ENCODE results near the gene CEMIP2.

CEMIP2 gene

GRCh38 chr9:71763832-71764231, 4.5 kb downstream of the CEMIP2 start:
- no peaks in the 10 kb centered on the region for H3K36me3 ChIP-seq (ENCODE audit: insufficient read depth)
- no peaks in the 10 kb centered on the region for H3K79me2 ChIP-seq (ENCODE audit: insufficient read depth, low read depth)
- no peak overlapping the region for H2AFZ ChIP-seq (ENCODE audit: low read depth)
- no peak overlapping the region for H3K4me3 ChIP-seq (IDR thresholded peaks at IDR 0.05; ENCODE audit: insufficient read depth, low read depth, low read length)
- no peaks in the 10 kb centered on the region for H3K27me3 ChIP-seq (ENCODE audit: insufficient read depth, low read depth)
- no peaks in the 10 kb centered on the region for H4K20me1 ChIP-seq (ENCODE audit: insufficient read depth)
- H3K4me2 ChIP-seq = no peak overlapping the region
- H3K9ac ChIP-seq = no peak overlapping the region
- no peak overlapping the region for H3K27ac ChIP-seq
- H3K4me1 ChIP-seq (ENCODE audit: low read depth, poor library complexity, severe bottlenecking) = peaks cover 6% of the 10 kb centered on the region
- no peak for TF ChIP-seq CTCF (conservative IDR thresholded peaks at IDR 0.05; ENCODE audit: low read depth, low read length)

GRCh38 chr9:71762900-71763653, 5.2 kb downstream of the CEMIP2 start:
- H3K4me2 ChIP-seq = no peak overlapping the region
- H3K9ac ChIP-seq = no peak overlapping the region
- no peaks in the 10 kb centered on the region for H3K79me2 ChIP-seq (ENCODE audit: insufficient read depth, low read depth)
- peaks cover 9% of the 10 kb centered on the region for H3K4me1 ChIP-seq (ENCODE audit: low read depth, poor library complexity, severe bottlenecking)
- no peak overlapping the region for H2AFZ ChIP-seq (ENCODE audit: low read depth)
- no peaks in the 10 kb centered on the region for H3K36me3 ChIP-seq (ENCODE audit: insufficient read depth)
- no peak for TF ChIP-seq CTCF (conservative IDR thresholded peaks at IDR 0.05; ENCODE audit: low read depth, low read length)
- H3K4me3 ChIP-seq (IDR thresholded peaks at IDR 0.05; ENCODE audit: insufficient read depth, low read depth, low read length) = no peak overlapping the region
- no peaks in the 10 kb centered on the region for H4K20me1 ChIP-seq (ENCODE audit: insufficient read depth)
- H3K27ac ChIP-seq = no peak overlapping the region
- no peaks in the 10 kb centered on the region for H3K27me3 ChIP-seq (ENCODE audit: insufficient read depth, low read depth)

GRCh38 chr9:71761938-71762353, 6.4 kb downstream of the CEMIP2 start:
- Histone ChIP-seq H3K27me3 (ENCODE audit: insufficient read depth, low read depth) (no peaks in the 10 kb centered on the region), H3K79me2 (ENCODE audit: insufficient read depth, low read depth) (no peaks in the 10 kb centered on the region), H4K20me1 (ENCODE audit: insufficient read depth) (no peaks in the 10 kb centered on the region), H3K4me3 (IDR thresholded peaks at IDR 0.05; ENCODE audit: insufficient read depth, low read depth, low read length) (no peak overlapping the region), H3K36me3 (ENCODE audit: insufficient read depth) (no peaks in the 10 kb centered on the region), H3K4me2 (no peak overlapping the region), H3K9ac (no peak overlapping the region), H2AFZ (ENCODE audit: low read depth) (no peak overlapping the region), H3K27ac (no peak overlapping the region), H3K4me1 (ENCODE audit: low read depth, poor library complexity, severe bottlenecking) (peaks cover 4% of the 10 kb centered on the region)
- no peak for TF ChIP-seq CTCF (conservative IDR thresholded peaks at IDR 0.05; ENCODE audit: low read depth, low read length)

GRCh38 chr9:71760901-71761300, 7.4 kb downstream of the CEMIP2 start:
- Histone ChIP-seq H3K79me2 (ENCODE audit: insufficient read depth, low read depth) (no peaks in the 10 kb centered on the region), H3K27me3 (ENCODE audit: insufficient read depth, low read depth) (no peaks in the 10 kb centered on the region), H3K4me2 (no peak overlapping the region), H3K27ac (no peak overlapping the region), H3K4me3 (IDR thresholded peaks at IDR 0.05; ENCODE audit: insufficient read depth, low read depth, low read length) (no peak overlapping the region), H3K36me3 (ENCODE audit: insufficient read depth) (no peaks in the 10 kb centered on the region), H2AFZ (ENCODE audit: low read depth) (no peak overlapping the region), H4K20me1 (ENCODE audit: insufficient read depth) (no peaks in the 10 kb centered on the region), H3K4me1 (ENCODE audit: low read depth, poor library complexity, severe bottlenecking) (peaks cover 4% of the 10 kb centered on the region), H3K9ac (no peak overlapping the region)
- no peak for TF ChIP-seq CTCF (conservative IDR thresholded peaks at IDR 0.05; ENCODE audit: low read depth, low read length)
